DOHH2 (cell line): Measurements from ENCODE around the gene PLA2G4E.

Experiments used
- EZH2phosphoT487 ChIP-seq: fragments of 200-600 bp; sonication (generic); IDR thresholded peaks from 2 replicates; pipeline ENCODE4 v1.6.1; 2017; ENCODE audit warnings: borderline replicate concordance, mild to moderate bottlenecking, antibody characterized with exemption, low read length, moderate library complexity, mixed read lengths
- TF ChIP-seq, protein P1 (sequence below): fragments of 200-600 bp; sonication (generic); IDR thresholded peaks from one replicate; pipeline ENCODE4 v1.5.1; 2014; ENCODE audit warnings: antibody characterized with exemption, mild to moderate bottlenecking, low read depth, low read length; ENCODE audit not compliant: poor library complexity, severe bottlenecking

DNA sequence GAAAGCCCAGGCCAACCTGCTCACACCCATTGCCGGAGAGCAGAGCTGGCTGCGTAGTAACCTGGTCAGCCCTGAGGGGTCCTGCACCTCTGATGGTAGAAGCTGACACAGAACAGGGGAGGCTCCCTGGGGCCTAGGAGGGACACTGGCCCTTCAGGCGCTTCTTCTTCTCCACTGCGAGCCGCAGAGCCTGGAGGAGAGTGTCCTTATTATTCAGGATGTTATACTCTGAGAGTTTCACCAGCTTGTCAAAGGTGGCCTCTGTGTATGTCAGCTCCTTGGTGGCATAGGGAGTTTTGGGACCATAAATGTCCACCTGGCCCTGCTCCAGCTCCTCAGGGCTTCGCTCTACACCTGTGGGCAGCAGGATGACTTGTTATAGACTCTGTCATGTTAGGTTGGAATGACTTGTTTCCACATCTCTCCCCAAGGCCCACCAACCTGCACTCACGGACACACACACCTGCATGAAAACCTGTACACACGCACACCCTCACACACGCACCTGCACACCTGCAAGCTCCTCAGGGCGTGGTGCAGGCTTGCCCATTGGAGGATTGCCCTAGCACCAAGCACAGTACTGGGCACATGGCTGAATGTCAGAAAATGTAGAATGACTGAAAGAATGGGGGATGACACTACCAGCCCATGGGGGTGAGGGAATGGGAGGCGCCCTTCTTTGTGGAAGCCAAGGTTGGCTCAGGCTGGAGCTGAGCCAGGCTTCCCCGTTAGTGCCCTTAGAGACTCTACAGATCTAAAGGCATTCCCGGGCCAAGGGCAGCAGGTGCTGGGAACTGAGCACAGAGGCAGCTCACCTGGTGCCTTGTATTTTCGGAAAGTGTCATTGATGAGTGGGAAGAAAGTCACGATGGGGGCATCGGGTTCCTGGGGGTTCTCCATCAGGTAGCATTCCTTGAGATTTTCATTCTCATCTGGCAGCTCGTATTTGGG is 36.9 kb downstream of the PLA2G4E start:
- TF ChIP-seq, protein P1, sequence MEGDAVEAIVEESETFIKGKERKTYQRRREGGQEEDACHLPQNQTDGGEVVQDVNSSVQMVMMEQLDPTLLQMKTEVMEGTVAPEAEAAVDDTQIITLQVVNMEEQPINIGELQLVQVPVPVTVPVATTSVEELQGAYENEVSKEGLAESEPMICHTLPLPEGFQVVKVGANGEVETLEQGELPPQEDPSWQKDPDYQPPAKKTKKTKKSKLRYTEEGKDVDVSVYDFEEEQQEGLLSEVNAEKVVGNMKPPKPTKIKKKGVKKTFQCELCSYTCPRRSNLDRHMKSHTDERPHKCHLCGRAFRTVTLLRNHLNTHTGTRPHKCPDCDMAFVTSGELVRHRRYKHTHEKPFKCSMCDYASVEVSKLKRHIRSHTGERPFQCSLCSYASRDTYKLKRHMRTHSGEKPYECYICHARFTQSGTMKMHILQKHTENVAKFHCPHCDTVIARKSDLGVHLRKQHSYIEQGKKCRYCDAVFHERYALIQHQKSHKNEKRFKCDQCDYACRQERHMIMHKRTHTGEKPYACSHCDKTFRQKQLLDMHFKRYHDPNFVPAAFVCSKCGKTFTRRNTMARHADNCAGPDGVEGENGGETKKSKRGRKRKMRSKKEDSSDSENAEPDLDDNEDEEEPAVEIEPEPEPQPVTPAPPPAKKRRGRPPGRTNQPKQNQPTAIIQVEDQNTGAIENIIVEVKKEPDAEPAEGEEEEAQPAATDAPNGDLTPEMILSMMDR = no peak
- TF ChIP-seq EZH2phosphoT487 = no peak
